GM12878 (cell line): ENCODE results near the gene CXorf38. TPM values are rescaled to one million over a fixed set of nuclear protein-coding genes. Genes with fewer than 3 reads are reported as not detected.

Source experiments
- CEBPB ChIP-seq, 2 experiments: fragments of 150-350 bp in 1 of 2; IDR thresholded peaks; 2 replicates each; pipeline ENCODE4 v1.6.1; 2012 to 2014; ENCODE audit warnings: low read depth in 2 of 2, low read length in 2 of 2, borderline replicate concordance in 1 of 2, inconsistent platforms in 1 of 2
- CUX1 ChIP-seq: IDR thresholded peaks from 2 replicates; pipeline ENCODE4 v1.6.1; 2012; ENCODE audit warnings: improper control_type of control experiment, low read depth, low read length; ENCODE audit not compliant: insufficient replicate concordance
- DPF2 ChIP-seq: fragments of 450-650 bp; IDR thresholded peaks from 2 replicates; pipeline ENCODE4 v1.6.1; 2017; ENCODE audit warnings: mild to moderate bottlenecking
- RUNX3 ChIP-seq: IDR thresholded peaks from 2 replicates; pipeline ENCODE4 v1.6.1; 2012; ENCODE audit warnings: low read length, inconsistent platforms
- SKIL ChIP-seq: fragments of 450-650 bp; IDR thresholded peaks from 2 replicates; pipeline ENCODE4 v1.6.1; 2017; ENCODE audit warnings: mild to moderate bottlenecking, low read depth, inconsistent platforms; ENCODE audit not compliant: poor library complexity, severe bottlenecking
- SREBF2 ChIP-seq: IDR thresholded peaks from 2 replicates; pipeline ENCODE4 v1.6.1; 2012; ENCODE audit warnings: mild to moderate bottlenecking, low read length
- ZBTB11 ChIP-seq: fragments of 450-650 bp; formaldehyde crosslinking; IDR thresholded peaks from 2 replicates; pipeline ENCODE4 v1.5.0; 2022; ENCODE audit warnings: mild to moderate bottlenecking, missing genetic modification characterization
- polyA plus RNA-seq, 11 experiments: library from polyadenylated mRNA; depleted of rRNA in 4 of 11; unstranded in 6 of 11; stranded (reverse) in 5 of 11; fragments of >200 nt; fragmentation: Nextera tagmentation in 4 of 11; fragmentation: Illumina TruSeq in 1 of 11; extraction: Ambion mirVana in 4 of 11; extraction: Trizol in 1 of 11; gene quantifications; 1 replicate in 1 of 11; 2 replicates in 10 of 11; pipeline versions ENCODE4 v1.2.1 to v1.2.3, GENCODE V29; 2011 to 2016; ENCODE audit warnings: inconsistent platforms in 2 of 11, missing spikeins in 2 of 11, low read depth in 1 of 11
- total RNA-seq, 4 experiments: library from RNA; depleted of rRNA in 3 of 4; stranded (reverse); fragments of >200 nt in 3 of 4; fragmentation: Illumina TruSeq in 1 of 4; extraction: Trizol in 1 of 4; gene quantifications; 2 replicates each; pipeline versions ENCODE4 v1.2.1 to v1.2.3, GENCODE V29; 2013 to 2021

The CXorf38 gene
- total and polyA plus RNA-seq, 10 of the 15 experiments (the other 5 are each of a cell fraction or from before 2014, with no cell fraction given) = 2.2 to 50.1 (median 18.8) TPM

GRCh38 chrX:40615976-40616375 lies 31.4 kb downstream of the CXorf38 start (continued):
- TF ChIP-seq CEBPB (IDR thresholded peaks at IDR 0.05; ENCODE audit: borderline replicate concordance in 1 of 2, low read depth in 2 of 2, low read length in 2 of 2) (no peak), ZBTB11 (no peak), CUX1 (no peak), SREBF2 (no peak), RUNX3 (no peak), SKIL (no peak), DPF2 (no peak)
